ENCODE measurements around the gene MTPN.

DNA sequence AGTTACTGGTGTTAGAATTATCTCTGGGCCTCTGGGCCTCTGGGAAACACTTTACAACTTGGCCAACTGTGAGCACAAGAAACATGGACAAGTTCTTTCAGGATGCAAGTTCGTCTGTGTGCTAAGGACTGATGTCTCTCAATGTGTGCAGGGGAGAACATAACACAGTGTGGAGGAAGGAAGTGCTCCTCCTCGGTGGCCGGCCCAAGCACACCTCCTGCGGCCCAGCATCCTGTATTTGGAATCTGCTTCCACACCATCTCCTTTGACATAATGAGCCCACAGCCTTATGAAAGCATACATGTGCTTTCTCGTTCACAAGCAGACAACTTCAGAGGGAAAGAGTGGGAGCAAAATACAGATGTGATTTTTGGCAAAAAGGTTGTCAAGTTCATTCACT lies 59.0 kb downstream of the MTPN start:
- TF ChIP-seq, protein P1, sequence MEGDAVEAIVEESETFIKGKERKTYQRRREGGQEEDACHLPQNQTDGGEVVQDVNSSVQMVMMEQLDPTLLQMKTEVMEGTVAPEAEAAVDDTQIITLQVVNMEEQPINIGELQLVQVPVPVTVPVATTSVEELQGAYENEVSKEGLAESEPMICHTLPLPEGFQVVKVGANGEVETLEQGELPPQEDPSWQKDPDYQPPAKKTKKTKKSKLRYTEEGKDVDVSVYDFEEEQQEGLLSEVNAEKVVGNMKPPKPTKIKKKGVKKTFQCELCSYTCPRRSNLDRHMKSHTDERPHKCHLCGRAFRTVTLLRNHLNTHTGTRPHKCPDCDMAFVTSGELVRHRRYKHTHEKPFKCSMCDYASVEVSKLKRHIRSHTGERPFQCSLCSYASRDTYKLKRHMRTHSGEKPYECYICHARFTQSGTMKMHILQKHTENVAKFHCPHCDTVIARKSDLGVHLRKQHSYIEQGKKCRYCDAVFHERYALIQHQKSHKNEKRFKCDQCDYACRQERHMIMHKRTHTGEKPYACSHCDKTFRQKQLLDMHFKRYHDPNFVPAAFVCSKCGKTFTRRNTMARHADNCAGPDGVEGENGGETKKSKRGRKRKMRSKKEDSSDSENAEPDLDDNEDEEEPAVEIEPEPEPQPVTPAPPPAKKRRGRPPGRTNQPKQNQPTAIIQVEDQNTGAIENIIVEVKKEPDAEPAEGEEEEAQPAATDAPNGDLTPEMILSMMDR (conservative IDR thresholded peaks at IDR 0.05; ENCODE audit: low read length): no peak
- TF ChIP-seq EZH2phosphoT487 (IDR thresholded peaks at IDR 0.05; ENCODE audit: borderline replicate concordance, low read depth, low read length): no peak

Measured in OCI-LY7 (cell line).